ENCODE data around the gene TASOR.
"Not testable (repeated sequence)": the region's sequence is repeated elsewhere in the genome, so short reads cannot be mapped to it uniquely, and the experiment has no call there.

TASOR gene, protein sequence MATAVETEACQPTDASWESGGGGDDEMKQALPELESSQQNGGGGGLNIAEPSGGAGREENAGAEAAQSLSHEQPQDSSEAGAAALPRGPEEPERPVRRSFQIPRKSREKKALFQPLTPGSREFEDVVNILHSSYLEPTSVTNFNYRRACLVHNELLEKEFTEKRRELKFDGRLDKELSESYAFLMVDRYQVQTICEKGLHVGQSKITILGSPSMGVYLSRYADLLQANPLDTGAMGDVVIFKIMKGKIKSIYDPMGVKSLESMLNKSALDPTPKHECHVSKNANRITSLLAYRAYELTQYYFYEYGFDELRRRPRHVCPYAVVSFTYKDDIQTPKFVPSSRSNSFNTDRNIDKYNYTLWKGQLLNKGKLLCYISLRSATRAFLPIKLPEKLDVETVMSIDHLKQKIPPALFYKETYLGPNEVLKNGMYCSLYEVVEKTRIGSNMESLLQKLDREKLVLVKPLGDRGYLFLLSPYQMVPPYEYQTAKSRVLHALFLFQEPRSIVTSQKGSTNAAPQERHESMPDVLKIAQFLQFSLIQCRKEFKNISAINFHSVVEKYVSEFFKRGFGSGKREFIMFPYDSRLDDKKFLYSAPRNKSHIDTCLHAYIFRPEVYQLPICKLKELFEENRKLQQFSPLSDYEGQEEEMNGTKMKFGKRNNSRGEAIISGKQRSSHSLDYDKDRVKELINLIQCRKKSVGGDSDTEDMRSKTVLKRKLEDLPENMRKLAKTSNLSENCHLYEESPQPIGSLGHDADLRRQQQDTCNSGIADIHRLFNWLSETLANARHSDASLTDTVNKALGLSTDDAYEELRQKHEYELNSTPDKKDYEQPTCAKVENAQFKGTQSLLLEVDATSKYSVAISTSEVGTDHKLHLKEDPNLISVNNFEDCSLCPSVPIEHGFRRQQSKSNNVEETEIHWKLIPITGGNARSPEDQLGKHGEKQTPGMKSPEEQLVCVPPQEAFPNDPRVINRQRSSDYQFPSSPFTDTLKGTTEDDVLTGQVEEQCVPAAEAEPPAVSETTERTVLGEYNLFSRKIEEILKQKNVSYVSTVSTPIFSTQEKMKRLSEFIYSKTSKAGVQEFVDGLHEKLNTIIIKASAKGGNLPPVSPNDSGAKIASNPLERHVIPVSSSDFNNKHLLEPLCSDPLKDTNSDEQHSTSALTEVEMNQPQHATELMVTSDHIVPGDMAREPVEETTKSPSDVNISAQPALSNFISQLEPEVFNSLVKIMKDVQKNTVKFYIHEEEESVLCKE (N-terminal part only)

DNA sequence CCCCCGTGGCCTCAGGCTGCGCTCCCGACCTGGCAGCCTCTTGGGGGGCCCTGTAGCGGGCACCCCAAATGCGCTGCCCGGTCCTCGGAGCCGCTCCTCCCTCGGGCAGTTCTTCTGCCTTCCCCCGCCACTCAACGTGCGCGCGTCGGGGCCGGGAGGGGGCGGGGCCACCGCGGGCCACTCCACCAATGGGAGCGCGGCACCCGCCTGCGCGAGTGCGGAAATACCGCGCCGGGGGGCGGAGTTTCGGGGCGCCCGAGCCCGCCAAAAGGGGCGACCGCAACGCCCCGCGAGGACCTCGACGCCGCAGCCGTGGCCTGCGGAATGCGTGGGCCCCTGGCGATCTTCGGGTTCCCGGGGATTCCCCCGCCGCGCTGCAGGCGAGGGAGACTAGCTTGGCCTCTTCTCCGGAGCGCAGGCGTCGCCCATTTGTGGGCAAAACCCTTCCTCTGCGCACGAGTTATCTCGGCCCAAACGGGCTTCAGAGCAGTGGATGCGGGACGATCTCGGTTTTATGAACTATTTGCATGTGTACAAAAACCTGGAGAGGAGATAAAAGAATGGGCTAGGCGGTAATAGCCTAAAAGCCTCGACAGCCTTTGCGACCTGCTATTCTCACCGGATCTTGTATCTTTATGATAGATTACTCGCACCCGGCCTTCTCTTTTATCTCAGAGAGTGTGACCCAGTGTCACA is at the start of gene TASOR:
Gene TASOR, minus strand, starts transcription at position 144 of the 696 bp plus-strand sequence. CDS start 259 bp downstream, outside the sequence.
- TF ChIP-seq ZNF274 (IDR thresholded peaks at IDR 0.05; ENCODE audit: low read depth, low read length): no peak

GRCh38 chr3:56732109-56732508 is 49.0 kb upstream of the TASOR start:
- TF ChIP-seq ZNF274 (IDR thresholded peaks at IDR 0.05; ENCODE audit: low read depth, low read length): no peak
- no peak overlapping the region for H3K4me3 ChIP-seq (ENCODE audit: low read length)

More for the DNA sequence above, at the start of gene TASOR:
- H3K4me3 ChIP-seq (ENCODE audit: low read length): peak within 1 kb of the TSS; percentile 91

DNA sequence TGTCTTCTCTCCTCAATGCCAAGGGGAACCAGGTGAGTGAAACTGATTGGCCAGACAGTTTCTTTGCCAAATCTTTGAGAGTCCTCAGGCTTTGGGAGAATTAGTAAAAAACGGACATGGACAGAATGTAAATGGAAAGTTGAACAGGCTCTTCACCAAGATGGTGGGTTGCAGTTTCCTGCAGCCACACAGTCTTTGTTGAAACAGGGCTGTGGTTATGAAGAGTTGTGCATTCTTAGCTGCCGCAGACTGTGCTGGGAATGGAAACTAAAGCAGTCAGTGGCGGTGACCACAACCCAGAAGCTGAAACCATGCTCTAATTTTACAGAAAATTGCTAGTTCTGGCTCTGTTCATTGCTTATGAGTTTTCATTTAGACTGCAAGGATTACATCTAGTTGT is 42.1 kb upstream of the TASOR start:
- H3K4me3 ChIP-seq (ENCODE audit: low read length): peak overlapping the region; percentile 49; the same call in 1 of the 2 replicates

GRCh38 chr3:56724676-56725075 is 41.6 kb upstream of the TASOR start:
- peak overlapping the region; percentile 49; the same call in 1 of the 2 replicates for H3K4me3 ChIP-seq (ENCODE audit: low read length)
- no peak for TF ChIP-seq ZNF274 (IDR thresholded peaks at IDR 0.05; ENCODE audit: low read depth, low read length)

More for the DNA sequence above, 42.1 kb upstream of the TASOR start:
- no peak for TF ChIP-seq ZNF274 (IDR thresholded peaks at IDR 0.05; ENCODE audit: low read depth, low read length)

- no peak for TF ChIP-seq ZNF274 (IDR thresholded peaks at IDR 0.05; ENCODE audit: low read depth, low read length)
- no peak overlapping the region for H3K4me3 ChIP-seq (ENCODE audit: low read length)
Observed at GRCh38 chr3:56720849-56721248, 37.8 kb upstream of the TASOR start.

GRCh38 chr3:56718809-56719208 is 35.7 kb upstream of the TASOR start:
- not testable (repeated sequence) for H3K4me3 ChIP-seq (ENCODE audit: low read length)

DNA sequence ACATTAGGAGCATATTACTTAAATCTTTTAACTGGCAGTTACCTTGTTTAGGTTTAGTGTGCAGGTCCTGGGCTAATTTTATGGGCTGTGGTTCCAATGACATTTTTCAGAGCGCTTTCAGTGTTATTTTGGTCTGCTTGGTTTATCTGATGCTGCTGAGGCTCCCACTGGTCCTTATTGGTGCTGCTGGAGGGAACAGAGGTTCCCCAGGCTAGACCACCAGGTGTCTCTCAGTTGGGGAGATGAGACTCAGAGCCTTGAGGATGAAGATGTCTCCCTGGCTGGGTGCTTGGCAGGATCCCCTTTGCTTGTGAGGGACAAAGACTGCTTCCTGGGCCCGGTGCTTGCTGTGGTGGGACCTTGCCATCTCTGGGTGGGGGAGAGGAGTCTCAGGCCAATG is 28.3 kb upstream of the TASOR start:
- H3K4me3 ChIP-seq (ENCODE audit: low read length): no peak overlapping the region
- no peak for TF ChIP-seq ZNF274 (IDR thresholded peaks at IDR 0.05; ENCODE audit: low read depth, low read length)

DNA sequence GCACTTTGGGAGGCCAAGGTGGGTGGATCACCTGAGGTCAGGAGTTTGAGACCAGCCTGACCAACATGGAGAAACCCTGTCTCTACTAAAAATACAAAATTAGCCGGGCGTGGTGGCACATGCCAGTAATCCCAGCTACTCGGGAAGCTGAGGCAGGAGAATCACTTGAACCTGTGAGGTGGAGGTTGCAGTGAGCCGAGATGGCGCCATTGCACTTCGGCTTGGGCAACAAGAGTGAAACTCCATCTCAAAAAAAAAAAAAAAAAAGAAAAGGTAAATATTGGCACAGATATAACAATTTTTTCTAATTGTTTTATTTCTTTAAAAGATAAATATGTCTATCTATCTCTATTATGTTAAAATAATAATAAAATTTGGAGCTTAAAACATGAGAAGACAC is 24.3 kb upstream of the TASOR start:
- H3K4me3 ChIP-seq (ENCODE audit: low read length): not testable (repeated sequence)

DNA sequence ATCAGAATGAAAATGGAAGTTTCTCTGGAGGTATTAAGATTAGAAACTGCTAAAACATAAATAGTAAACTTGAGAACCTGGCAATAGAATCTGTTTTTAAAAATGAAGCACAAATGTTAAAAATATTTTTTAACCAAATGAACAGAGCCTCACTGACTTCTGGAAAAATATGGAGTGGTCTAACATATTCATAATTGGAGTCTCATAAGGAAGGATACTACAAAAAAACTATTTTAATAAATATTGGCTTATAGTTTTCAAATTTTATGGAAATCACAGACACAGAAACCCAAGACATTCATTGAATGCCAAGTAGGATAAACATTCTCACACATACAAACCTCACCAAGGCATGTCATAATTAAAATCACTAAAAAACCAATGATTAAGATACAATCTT is 23.6 kb upstream of the TASOR start:
- no peak for TF ChIP-seq ZNF274 (IDR thresholded peaks at IDR 0.05; ENCODE audit: low read depth, low read length)
- no peak overlapping the region for H3K4me3 ChIP-seq (ENCODE audit: low read length)

DNA sequence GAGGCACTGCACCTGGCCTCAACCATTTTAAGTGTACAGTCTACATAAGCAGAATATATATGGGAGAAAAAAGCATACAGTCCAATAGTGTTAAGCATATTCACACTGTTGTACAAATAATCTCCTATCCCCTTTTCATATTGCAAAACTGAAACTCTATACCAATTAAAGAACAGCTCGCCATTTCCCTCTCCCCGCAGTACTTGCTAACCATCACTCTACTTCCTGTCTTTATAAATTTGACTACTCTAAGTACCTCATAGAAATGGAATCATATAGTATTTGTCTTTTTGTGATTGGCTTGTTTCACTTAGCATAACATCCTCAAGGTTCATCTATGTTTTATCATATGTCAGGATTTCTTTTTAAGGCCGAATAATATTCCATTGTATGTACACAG is 21.6 kb upstream of the TASOR start:
- no peak overlapping the region for H3K4me3 ChIP-seq (ENCODE audit: low read length)
- TF ChIP-seq ZNF274 (IDR thresholded peaks at IDR 0.05; ENCODE audit: low read depth, low read length): no peak

GRCh38 chr3:56702490-56703315 is 19.6 kb upstream of the TASOR start:
- H3K4me3 ChIP-seq (ENCODE audit: low read length): no peak overlapping the region
- TF ChIP-seq ZNF274 (IDR thresholded peaks at IDR 0.05; ENCODE audit: low read depth, low read length): no peak

GRCh38 chr3:56700151-56700550 is 17.1 kb upstream of the TASOR start:
- TF ChIP-seq ZNF274 (IDR thresholded peaks at IDR 0.05; ENCODE audit: low read depth, low read length): no peak

More at GRCh38 chr3:56700151-56700550, 17.1 kb upstream of the TASOR start:
- H3K4me3 ChIP-seq (ENCODE audit: low read length): no peak overlapping the region

Data from GM08714 (cell line).